OCI-LY3 (cell line): ENCODE results near the gene FAM89B.

Experiments
- H2AFZ ChIP-seq: fragments of 200-600, 300-600 bp; shearing (Covaris generic); 2 replicates; pipeline ENCODE4 v1.6.0; 2014; ENCODE audit warnings: antibody characterized with exemption, low read depth, low read length
- H3K27ac ChIP-seq: fragments of 200-600, 300-600 bp; sonication (generic); 2 replicates; pipeline ENCODE4 v1.5.1; 2014; ENCODE audit warnings: mild to moderate bottlenecking, low read length, moderate library complexity, mixed read lengths
- H3K27me3 ChIP-seq: fragments of 200-600, 300-600 bp; sonication (generic); 2 replicates; pipeline ENCODE4 v1.6.1; 2014; ENCODE audit warnings: low read depth, low read length, mixed read lengths
- H3K36me3 ChIP-seq: fragments of 200-600, 300-600 bp; sonication (generic); replicated peaks from 2 replicates; pipeline ENCODE3; 2014; ENCODE audit warnings: low read depth, low read length, mixed read lengths
- H3K4me1 ChIP-seq: fragments of 300-600, 200-600 bp; sonication (generic); 2 replicates; pipeline ENCODE4 v1.6.1; 2014; ENCODE audit warnings: low read length, mixed read lengths
- H3K4me2 ChIP-seq: fragments of 200-600, 300-600 bp; sonication (generic); 2 replicates; pipeline ENCODE4 v1.6.1; 2014; ENCODE audit warnings: low read length, mixed read lengths
- H3K4me3 ChIP-seq: fragments of 300-600, 200-600 bp; sonication (generic); 2 replicates; pipeline ENCODE4 v1.5.1; 2014; ENCODE audit warnings: antibody characterized with exemption, mild to moderate bottlenecking, low read length, moderate library complexity
- H3K79me2 ChIP-seq: fragments of 300-600, 200-600 bp; shearing (Covaris generic); 2 replicates; pipeline ENCODE4 v1.6.1; 2014; ENCODE audit warnings: mild to moderate bottlenecking, low read length, mixed read lengths
- H3K9ac ChIP-seq: fragments of 300-600, 200-600 bp; shearing (Covaris generic); 2 replicates; pipeline ENCODE4 v1.6.0; 2014; ENCODE audit warnings: mild to moderate bottlenecking, low read length, moderate library complexity
- H3K9me3 ChIP-seq: fragments of 200-600, 300-600 bp; shearing (Covaris generic); 2 replicates; pipeline ENCODE4 v1.6.1; 2014; ENCODE audit warnings: low read length, mixed read lengths; ENCODE audit not compliant: insufficient read depth
- H4K20me1 ChIP-seq: fragments of 200-600, 300-600 bp; sonication (generic); 2 replicates; pipeline ENCODE4 v1.6.1; 2016; ENCODE audit warnings: low read length, mixed read lengths; ENCODE audit not compliant: insufficient read depth
- CTCF ChIP-seq: fragments of 200-600, 300-600 bp; sonication (generic); IDR thresholded peaks from 2 replicates; pipeline ENCODE4 v1.5.1; 2014; ENCODE audit warnings: antibody characterized with exemption, low read length, low read depth
- EZH2phosphoT487 ChIP-seq: fragments of 200-600 bp; shearing (Covaris generic); IDR thresholded peaks from 2 replicates; pipeline ENCODE4 v1.6.1; 2018; ENCODE audit warnings: antibody characterized with exemption, mixed run types, low read depth

Gene FAM89B

GRCh38 chr11:65554057-65554818 lies 18.1 kb upstream of the FAM89B start:
- Histone ChIP-seq H3K4me2 (no peak overlapping the region), H3K4me3 (no peak overlapping the region), H3K9me3 (no peaks in the 10 kb centered on the region)

GRCh38 chr11:65554842-65555430 lies 17.4 kb upstream of the FAM89B start:
- Histone ChIP-seq H3K4me2 (no peak overlapping the region), H3K9me3 (no peaks in the 10 kb centered on the region), H3K27me3 (peaks cover 6% of the 10 kb centered on the region; the same call in 1 of the 2 replicates), H3K9ac (no peak overlapping the region), H3K4me3 (no peak overlapping the region), H3K79me2 (no peaks in the 10 kb centered on the region), H2AFZ (no peak overlapping the region), H3K4me1 (peaks cover 16% of the 10 kb centered on the region), H3K36me3 (no peaks in the 10 kb centered on the region), H3K27ac (no peak overlapping the region), H4K20me1 (no peaks in the 10 kb centered on the region)
- TF ChIP-seq CTCF = no peak
- no peak for TF ChIP-seq EZH2phosphoT487

More at GRCh38 chr11:65554057-65554818, 18.1 kb upstream of the FAM89B start:
- Histone ChIP-seq H3K27ac (no peak overlapping the region), H3K36me3 (no peaks in the 10 kb centered on the region), H3K4me1 (peaks cover 16% of the 10 kb centered on the region), H3K79me2 (no peaks in the 10 kb centered on the region), H4K20me1 (no peaks in the 10 kb centered on the region), H2AFZ (no peak overlapping the region), H3K9ac (no peak overlapping the region), H3K27me3 (no peaks in the 10 kb centered on the region)
- TF ChIP-seq EZH2phosphoT487 (no peak), CTCF (no peak)

GRCh38 chr11:65555693-65556231 lies 16.6 kb upstream of the FAM89B start:
- no peaks in the 10 kb centered on the region for H3K36me3 ChIP-seq
- no peaks in the 10 kb centered on the region for H3K79me2 ChIP-seq
- peaks cover 9% of the 10 kb centered on the region for H3K27me3 ChIP-seq
- H3K27ac ChIP-seq = no peak overlapping the region
- H3K9ac ChIP-seq = no peak overlapping the region
- H3K4me1 ChIP-seq = peaks cover 16% of the 10 kb centered on the region
- H3K4me2 ChIP-seq = no peak overlapping the region
- H4K20me1 ChIP-seq = no peaks in the 10 kb centered on the region
- TF ChIP-seq CTCF (no peak), EZH2phosphoT487 (no peak)
- no peak overlapping the region for H3K4me3 ChIP-seq
- no peak overlapping the region for H2AFZ ChIP-seq
- H3K9me3 ChIP-seq = no peaks in the 10 kb centered on the region
